GM12878 (cell line): ENCODE results near the gene RPS6KC1. TPM values are rescaled to one million over a fixed set of nuclear protein-coding genes. Genes with fewer than 3 reads are reported as not detected.
A peak's percentile ranks its signal among the peaks of the same experiment; 100 is the strongest.

ENCODE experiments used
- ATAC-seq: fragments of 200-7000 bp; cut with Tn5 transposase; 3 replicates; pipeline ENCODE4 v1.9.1; 2020; ENCODE audit warnings: mild to moderate bottlenecking, moderate library complexity
- BruUV-seq: library from RNA; stranded (reverse); fragments of 400-500 nt; replicated peaks from 2 replicates; lab custom pipeline; 2021; lab: Mats Ljungman, UMichigan
- CTCF ChIA-PET: fragments of 300-600 bp; sonication (Branson Sonifier 250); formaldehyde crosslinking; extraction: SDS; loops from one replicate; lab custom pipeline; 2021; ENCODE audit warnings: inconsistent platforms; lab: Yijun Ruan, JAX
- POLR2A ChIA-PET: fragments of 350-600 bp; formaldehyde crosslinking; extraction: SDS; loops from one replicate; lab custom pipeline; 2021; ENCODE audit warnings: inconsistent platforms; lab: Charles Lee
- RAD21 ChIA-PET: fragments of 300-600 bp; sonication (Branson Sonifier 250); formaldehyde crosslinking; loops from one replicate; lab custom pipeline; 2023; ENCODE audit warnings: antibody characterized with exemption; ENCODE audit not compliant: unreplicated experiment; lab: Charles Lee
- SMC1A ChIA-PET: fragments of 300-600 bp; sonication (Branson Sonifier 250); formaldehyde crosslinking; loops from one replicate; lab custom pipeline; 2023; ENCODE audit not compliant: unreplicated experiment, uncharacterized antibody; lab: Charles Lee
- DNase-seq: peaks from one replicate; pipeline ENCODE4 v3.0.0-alpha.2; 2011; ENCODE audit warnings: low read depth, low spot score
- FAIRE-seq: peaks from 3 replicates; lab custom pipeline; 2011; peaks lifted over from hg19 to GRCh38; lab: Jason Lieb, UNC
- H2AFZ ChIP-seq: 2 replicates; pipeline ENCODE4 v1.6.0; 2011; ENCODE audit warnings: low read depth, low read length, control low read depth; ENCODE audit not compliant: control insufficient read depth
- H3K27ac ChIP-seq: 2 replicates; pipeline ENCODE4 v1.5.1; 2011; ENCODE audit warnings: control low read depth; ENCODE audit not compliant: control insufficient read depth, insufficient read depth
- H3K27me3 ChIP-seq, 2 experiments: replicated peaks in 1 of 2; 2 replicates each; pipeline versions ENCODE4 v1.6.0 to v1.6.1; 2011; ENCODE audit warnings: low read length in 1 of 2; ENCODE audit not compliant: control insufficient read depth in 2 of 2, insufficient read depth in 2 of 2
- H3K36me3 ChIP-seq, 2 experiments: 2 replicates each; pipeline ENCODE4 v1.5.1; 2011; ENCODE audit warnings: low read length in 1 of 2; ENCODE audit not compliant: control insufficient read depth in 2 of 2, insufficient read depth in 2 of 2
- H3K4me1 ChIP-seq: 2 replicates; pipeline ENCODE4 v1.6.1; 2011; ENCODE audit warnings: mild to moderate bottlenecking, low read length, moderate library complexity, mixed read lengths; ENCODE audit not compliant: control insufficient read depth, insufficient read depth
- H3K4me2 ChIP-seq: 2 replicates; pipeline ENCODE4 v1.6.0; 2011; ENCODE audit warnings: control low read depth; ENCODE audit not compliant: control insufficient read depth, insufficient read depth
- H3K4me3 ChIP-seq: fragments of 200-600 bp; sonication (generic); 2 replicates; pipeline ENCODE4 v1.5.1; 2016
- H3K79me2 ChIP-seq: 2 replicates; pipeline ENCODE4 v1.6.0; 2011; ENCODE audit warnings: low read length; ENCODE audit not compliant: control insufficient read depth, insufficient read depth
- H3K9ac ChIP-seq: 2 replicates; pipeline ENCODE4 v1.8.0; 2011; ENCODE audit warnings: low read length, control low read depth, mixed read lengths; ENCODE audit not compliant: control insufficient read depth, insufficient read depth
- H3K9me3 ChIP-seq: replicated peaks from 3 replicates; pipeline ENCODE4 v1.5.1; 2011; ENCODE audit warnings: mild to moderate bottlenecking, low read length; ENCODE audit not compliant: control insufficient read depth, insufficient read depth
- H4K20me1 ChIP-seq: 2 replicates; pipeline ENCODE4 v1.6.0; 2011; ENCODE audit not compliant: control insufficient read depth, insufficient read depth
- CBX5 ChIP-seq: sonication (generic); IDR thresholded peaks from 2 replicates; pipeline ENCODE4 v1.6.1; 2016; ENCODE audit warnings: low read depth, moderate library complexity, mild to moderate bottlenecking, inconsistent platforms
- EGR1 ChIP-seq, 2 experiments: IDR thresholded peaks; 1 replicate in 1 of 2; 2 replicates in 1 of 2; pipeline ENCODE4 v1.6.1; 2011 to 2012; ENCODE audit warnings: low read depth in 2 of 2, low read length in 2 of 2, borderline replicate concordance in 1 of 2, mild to moderate bottlenecking in 1 of 2, moderate library complexity in 1 of 2
- NFYB ChIP-seq: IDR thresholded peaks from 2 replicates; pipeline ENCODE4 v1.6.1; 2011; ENCODE audit warnings: low read depth, mild to moderate bottlenecking, low read length, improper control_type of control experiment, moderate library complexity; ENCODE audit not compliant: insufficient read depth
- PAX5 ChIP-seq: IDR thresholded peaks from 2 replicates; pipeline ENCODE4 v1.6.1; 2011; ENCODE audit warnings: low read depth, low read length, borderline replicate concordance
- YY1 ChIP-seq: IDR thresholded peaks from 2 replicates; pipeline ENCODE4 v1.6.1; 2011; ENCODE audit warnings: low read depth, mild to moderate bottlenecking, low read length
- WGBS: methylation state at CpG from one replicate; pipeline ENCODE4 v1.1.6; 2016; ENCODE audit warnings: low lambda C conversion rate; ENCODE audit not compliant: insufficient replicate concordance, insufficient coverage; ENCODE audit errors: missing lambda C conversion rate; 5-methylcytosine and 5-hydroxymethylcytosine counted together
- in situ Hi-C: fragments of 300-500 bp; cut with MboI; formaldehyde crosslinking; loops from 9 replicates; pipeline ENCODE4 v1.14.3; 2018; ENCODE audit warnings: mixed read lengths
- intact Hi-C: fragments of 100-400 bp; cut with micrococcal nuclease; formaldehyde crosslinking; loops from one replicate; pipeline ENCODE4 v1.14.2; 2022; ENCODE audit not compliant: unreplicated experiment
- polyA plus RNA-seq, 11 experiments: library from polyadenylated mRNA; depleted of rRNA in 4 of 11; unstranded in 6 of 11; stranded (reverse) in 5 of 11; fragments of >200 nt; fragmentation: Nextera tagmentation in 4 of 11; fragmentation: Illumina TruSeq in 1 of 11; extraction: Ambion mirVana in 4 of 11; extraction: Trizol in 1 of 11; gene quantifications; 1 replicate in 1 of 11; 2 replicates in 10 of 11; pipeline versions ENCODE4 v1.2.1 to v1.2.3, GENCODE V29; 2011 to 2016; ENCODE audit warnings: inconsistent platforms in 2 of 11, missing spikeins in 2 of 11, low read depth in 1 of 11
- total RNA-seq, 4 experiments: library from RNA; depleted of rRNA in 3 of 4; stranded (reverse); fragments of >200 nt in 3 of 4; fragmentation: Illumina TruSeq in 1 of 4; extraction: Trizol in 1 of 4; gene quantifications; 2 replicates each; pipeline versions ENCODE4 v1.2.1 to v1.2.3, GENCODE V29; 2013 to 2021
- TF ChIP-seq, protein P1 (sequence below): fragments of 450-650 bp; formaldehyde crosslinking; IDR thresholded peaks from 2 replicates; pipeline ENCODE4 v1.4.0; 2022; ENCODE audit warnings: mild to moderate bottlenecking, moderate library complexity
- TF ChIP-seq, protein P2 (sequence below): IDR thresholded peaks from 2 replicates; pipeline ENCODE4 v1.6.1; 2011; ENCODE audit warnings: low read depth, mild to moderate bottlenecking, low read length, moderate library complexity, borderline replicate concordance; ENCODE audit errors: extremely low read depth

Gene RPS6KC1
- total and polyA plus RNA-seq, 10 of the 15 experiments (the other 5 are each of a cell fraction or from before 2014, with no cell fraction given), result 2.9 to 17.3 (median 12.2) TPM

DNA sequence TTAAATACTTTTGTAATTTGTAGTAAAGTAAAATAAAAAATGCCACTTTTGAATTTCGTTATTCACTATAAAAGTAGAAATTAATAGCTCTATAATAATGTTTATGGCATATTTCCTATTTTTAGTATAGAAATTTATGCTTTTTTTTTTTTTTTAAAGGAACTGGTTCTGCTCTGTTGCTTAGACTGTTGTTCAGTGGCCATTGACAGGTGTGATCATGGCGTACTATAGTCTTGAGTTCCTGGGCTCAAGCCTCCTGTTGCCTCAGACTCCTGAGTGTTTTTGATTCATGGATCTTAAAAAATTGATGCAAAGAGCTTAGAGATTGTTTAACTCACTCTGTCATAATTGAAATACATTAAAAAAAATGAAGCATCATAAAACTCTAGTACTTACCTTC, 53.6 kb downstream of the RPS6KC1 start:
- Histone ChIP-seq H3K9me3 (peaks cover 5% of the 10 kb centered on the region), H4K20me1 (no peaks in the 10 kb centered on the region), H3K27ac (no peak overlapping the region), H3K4me1 (peaks cover 4% of the 10 kb centered on the region; the same call in 1 of the 2 replicates), H2AFZ (no peak overlapping the region), H3K9ac (no peak overlapping the region)
- intact Hi-C loops (no loop called here), in situ Hi-C loops (no loop called here)
- peak; percentile 65 for FAIRE-seq
- POLR2A ChIA-PET, result interaction anchor here (0.6 kb wide), 1 partner anchor 649 kb away, joined by 3 read pairs; no protein-coding TSS in a partner anchor
- SMC1A ChIA-PET, result interaction anchor here (1.0 to 1.5 kb wide), 4 partner anchors 10 to 125 kb away, joined by 3 to 5 read pairs (median 4); no protein-coding TSS in a partner anchor
- BruUV-seq, result no TSS peak
- ATAC-seq, result peak; percentile 68
- TF ChIP-seq PAX5, result 0 out of 2 replicates have a peak, but pooled peaks have one; percentile 13
- TF ChIP-seq EGR1 (IDR thresholded peaks at IDR 0.05; ENCODE audit: borderline replicate concordance in 1 of 2, low read depth in 2 of 2, low read length in 2 of 2), result no peak
- peak; percentile 63; the same call in 1 of the 2 replicates for TF ChIP-seq YY1
- TF ChIP-seq, all 136 proteins: peak for 2
- H3K4me3 ChIP-seq, result no peak overlapping the region
- RAD21 ChIA-PET, result interaction anchor here (0.8 to 1.5 kb wide), 4 partner anchors 11 to 290 kb away, joined by 4 to 6 read pairs (median 4); no protein-coding TSS in a partner anchor
- H3K79me2 ChIP-seq, result no peaks in the 10 kb centered on the region
- no peak for DNase-seq
- no peaks in the 10 kb centered on the region for H3K27me3 ChIP-seq
- CTCF ChIA-PET, result interaction anchor here (0.6 to 2.1 kb wide), 9 partner anchors 10 to 1165 kb away, joined by 3 to 9 read pairs (median 3); no protein-coding TSS in a partner anchor
- no peak overlapping the region for H3K4me2 ChIP-seq
- WGBS, result 25% methylated on average over 2 of the region's 2 CpGs
- H3K36me3 ChIP-seq, result no peaks in the 10 kb centered on the region

DNA sequence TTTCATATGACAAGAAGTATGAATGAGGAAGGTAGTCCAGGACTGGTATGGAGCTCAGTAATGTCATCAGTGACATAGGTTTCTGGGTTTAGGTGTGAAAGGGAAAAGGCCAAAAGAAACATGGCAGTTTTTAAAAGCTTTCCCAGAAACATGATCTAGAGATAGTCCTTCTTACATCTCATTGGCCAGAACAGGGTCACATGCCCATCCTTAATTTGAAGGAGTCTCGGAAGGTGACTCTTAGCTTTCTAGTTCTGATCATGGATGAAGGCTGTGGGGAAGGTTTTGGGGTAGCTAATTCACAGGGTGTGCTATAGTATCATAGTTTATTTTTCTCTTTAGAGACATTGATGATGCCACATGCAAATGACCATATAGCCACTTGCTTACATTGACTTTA, 55.3 kb downstream of the RPS6KC1 start:
- ChIA-PET POLR2A (no interaction called here), RAD21 (no interaction called here), SMC1A (interaction anchor here (0.5 to 1.1 kb wide), 6 partner anchors 12 to 1003 kb away, joined by 3 to 4 read pairs (median 3); no protein-coding TSS in a partner anchor), CTCF (interaction anchor here (1.1 to 1.8 kb wide), 2 partner anchors 14 to 17 kb away, joined by 3 to 8 read pairs; no protein-coding TSS in a partner anchor)
- no TSS peak for BruUV-seq
- ATAC-seq, result no peak
- in situ Hi-C loops, result no loop called here
- Histone ChIP-seq H3K36me3 (no peaks in the 10 kb centered on the region), H3K9me3 (peaks cover 5% of the 10 kb centered on the region), H3K4me2 (no peak overlapping the region), H3K9ac (no peak overlapping the region), H2AFZ (no peak overlapping the region), H3K79me2 (no peaks in the 10 kb centered on the region), H4K20me1 (no peaks in the 10 kb centered on the region), H3K4me3 (no peak overlapping the region), H3K27ac (no peak overlapping the region), H3K4me1 (peaks cover 11% of the 10 kb centered on the region), H3K27me3 (no peaks in the 10 kb centered on the region)
- 95% methylated on average over 1 of the region's 1 CpG for WGBS
- intact Hi-C loops, result no loop called here
- FAIRE-seq, result peak; percentile 23
- no peak for DNase-seq
- TF ChIP-seq, protein P1, sequence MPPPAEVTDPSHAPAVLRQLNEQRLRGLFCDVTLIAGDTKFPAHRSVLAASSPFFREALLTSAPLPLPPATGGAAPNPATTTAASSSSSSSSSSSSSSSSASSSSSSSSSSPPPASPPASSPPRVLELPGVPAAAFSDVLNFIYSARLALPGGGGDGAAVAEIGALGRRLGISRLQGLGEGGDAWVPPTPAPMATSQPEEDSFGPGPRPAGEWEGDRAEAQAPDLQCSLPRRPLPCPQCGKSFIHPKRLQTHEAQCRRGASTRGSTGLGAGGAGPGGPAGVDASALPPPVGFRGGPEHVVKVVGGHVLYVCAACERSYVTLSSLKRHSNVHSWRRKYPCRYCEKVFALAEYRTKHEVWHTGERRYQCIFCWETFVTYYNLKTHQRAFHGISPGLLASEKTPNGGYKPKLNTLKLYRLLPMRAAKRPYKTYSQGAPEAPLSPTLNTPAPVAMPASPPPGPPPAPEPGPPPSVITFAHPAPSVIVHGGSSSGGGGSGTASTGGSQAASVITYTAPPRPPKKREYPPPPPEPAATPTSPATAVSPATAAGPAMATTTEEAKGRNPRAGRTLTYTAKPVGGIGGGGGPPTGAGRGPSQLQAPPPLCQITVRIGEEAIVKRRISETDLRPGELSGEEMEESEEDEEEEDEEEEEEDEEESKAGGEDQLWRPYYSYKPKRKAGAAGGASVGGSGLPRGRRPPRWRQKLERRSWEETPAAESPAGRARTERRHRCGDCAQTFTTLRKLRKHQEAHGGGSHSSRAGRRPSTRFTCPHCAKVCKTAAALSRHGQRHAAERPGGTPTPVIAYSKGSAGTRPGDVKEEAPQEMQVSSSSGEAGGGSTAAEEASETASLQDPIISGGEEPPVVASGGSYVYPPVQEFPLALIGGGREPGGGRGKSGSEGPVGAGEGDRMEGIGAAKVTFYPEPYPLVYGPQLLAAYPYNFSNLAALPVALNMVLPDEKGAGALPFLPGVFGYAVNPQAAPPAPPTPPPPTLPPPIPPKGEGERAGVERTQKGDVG (CRISPR knock-in tag), result no peak
- TF ChIP-seq, protein P2, sequence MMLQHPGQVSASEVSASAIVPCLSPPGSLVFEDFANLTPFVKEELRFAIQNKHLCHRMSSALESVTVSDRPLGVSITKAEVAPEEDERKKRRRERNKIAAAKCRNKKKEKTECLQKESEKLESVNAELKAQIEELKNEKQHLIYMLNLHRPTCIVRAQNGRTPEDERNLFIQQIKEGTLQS, result no peak
- TF ChIP-seq CBX5 (no peak), NFYB (0 out of 2 replicates have a peak, but pooled peaks have one; percentile 38)
